ENCODE results near the gene TRERF1.

GRCh38 chr6:42493914-42494539 lies 42.3 kb upstream of the TRERF1 start:
- TF ChIP-seq, protein P1, sequence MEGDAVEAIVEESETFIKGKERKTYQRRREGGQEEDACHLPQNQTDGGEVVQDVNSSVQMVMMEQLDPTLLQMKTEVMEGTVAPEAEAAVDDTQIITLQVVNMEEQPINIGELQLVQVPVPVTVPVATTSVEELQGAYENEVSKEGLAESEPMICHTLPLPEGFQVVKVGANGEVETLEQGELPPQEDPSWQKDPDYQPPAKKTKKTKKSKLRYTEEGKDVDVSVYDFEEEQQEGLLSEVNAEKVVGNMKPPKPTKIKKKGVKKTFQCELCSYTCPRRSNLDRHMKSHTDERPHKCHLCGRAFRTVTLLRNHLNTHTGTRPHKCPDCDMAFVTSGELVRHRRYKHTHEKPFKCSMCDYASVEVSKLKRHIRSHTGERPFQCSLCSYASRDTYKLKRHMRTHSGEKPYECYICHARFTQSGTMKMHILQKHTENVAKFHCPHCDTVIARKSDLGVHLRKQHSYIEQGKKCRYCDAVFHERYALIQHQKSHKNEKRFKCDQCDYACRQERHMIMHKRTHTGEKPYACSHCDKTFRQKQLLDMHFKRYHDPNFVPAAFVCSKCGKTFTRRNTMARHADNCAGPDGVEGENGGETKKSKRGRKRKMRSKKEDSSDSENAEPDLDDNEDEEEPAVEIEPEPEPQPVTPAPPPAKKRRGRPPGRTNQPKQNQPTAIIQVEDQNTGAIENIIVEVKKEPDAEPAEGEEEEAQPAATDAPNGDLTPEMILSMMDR (IDR thresholded peaks at IDR 0.05): no peak
- TF ChIP-seq POLR2A (IDR thresholded peaks at IDR 0.05): no peak
- no peak for TF ChIP-seq EP300 (IDR thresholded peaks at IDR 0.05)
- TF ChIP-seq POLR2AphosphoS5 (IDR thresholded peaks at IDR 0.05): no peak

Measured in upper lobe of left lung (tissue), 4 donors.